ENCODE data around the gene SEPTIN10.

Gene SEPTIN10

GRCh38 chr2:109497911-109498870, 115.6 kb downstream of the SEPTIN10 start:
- TF ChIP-seq CTCF (IDR thresholded peaks at IDR 0.05; ENCODE audit: low read depth, low read length) = no peak
- no peak overlapping the region for H3K4me3 ChIP-seq (replicated peaks in 1 of 2; ENCODE audit: low read depth in 2 of 2, low read length in 2 of 2)
- DNase-seq (ENCODE audit: low read depth in 2 of 2) = peak in 1 of 2 donors; percentile 16

GRCh38 chr2:109497463-109497862, 116.3 kb downstream of the SEPTIN10 start:
- H3K4me3 ChIP-seq (replicated peaks in 1 of 2; ENCODE audit: low read depth in 2 of 2, low read length in 2 of 2) = no peak overlapping the region
- no peak for TF ChIP-seq CTCF (IDR thresholded peaks at IDR 0.05; ENCODE audit: low read depth, low read length)
- DNase-seq (ENCODE audit: low read depth in 2 of 2) = peak; percentile 21 to 39

- DNase-seq (ENCODE audit: low read depth in 2 of 2) = no peak
- no peak for TF ChIP-seq CTCF (IDR thresholded peaks at IDR 0.05; ENCODE audit: low read depth, low read length)
- H3K4me3 ChIP-seq (replicated peaks in 1 of 2; ENCODE audit: low read depth in 2 of 2, low read length in 2 of 2) = no peak overlapping the region
These were observed 119.4 kb downstream of the SEPTIN10 start for GRCh38 chr2:109494351-109494750.

DNA sequence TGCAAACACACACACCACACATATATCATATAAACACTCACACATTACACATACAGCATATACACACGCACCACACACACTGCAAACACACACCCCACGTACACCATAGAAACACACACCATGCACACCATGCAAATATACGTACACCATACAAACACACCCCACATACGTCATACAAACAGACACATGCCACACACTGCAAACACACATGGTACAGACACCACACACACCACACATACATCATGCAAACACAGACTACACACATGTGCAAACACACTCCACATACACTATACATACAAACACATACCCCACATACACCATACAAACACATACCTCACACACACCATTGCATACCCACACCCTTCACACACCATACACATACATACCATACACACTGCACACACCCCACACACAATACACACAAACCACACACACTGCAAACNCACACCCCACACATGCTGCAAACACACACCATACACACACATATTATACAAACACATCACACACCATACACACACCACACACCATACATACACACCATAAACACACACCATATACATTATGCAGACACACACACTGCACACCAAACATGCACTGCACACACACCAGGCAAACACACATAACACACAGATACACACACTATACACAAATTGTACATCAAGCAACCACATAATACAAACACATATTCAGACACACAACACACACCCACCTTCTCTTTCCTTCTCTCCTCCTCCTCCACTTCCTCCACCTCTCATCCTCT, 120.4 kb downstream of the SEPTIN10 start:
- no peak for DNase-seq (ENCODE audit: low read depth in 2 of 2)
- no peak overlapping the region for H3K4me3 ChIP-seq (replicated peaks in 1 of 2; ENCODE audit: low read depth in 2 of 2, low read length in 2 of 2)
- TF ChIP-seq CTCF (IDR thresholded peaks at IDR 0.05; ENCODE audit: low read depth, low read length) = no peak
